BJ (cell line): Measurements from ENCODE around the gene TSHZ2. TPM values are rescaled to one million over a fixed set of nuclear protein-coding genes. Genes with fewer than 3 reads are reported as not detected.

Source experiments
- CTCF ChIA-PET: fragments of 350-600 bp; formaldehyde crosslinking; extraction: SDS; loops from one replicate; lab custom pipeline; 2021; ENCODE audit warnings: antibody characterized with exemption, inconsistent platforms; lab: Yijun Ruan, JAX
- POLR2A ChIA-PET: fragments of 300-600 bp; sonication (Branson Sonifier 250); formaldehyde crosslinking; extraction: SDS; loops from one replicate; lab custom pipeline; 2021; ENCODE audit warnings: antibody characterized with exemption; lab: Charles Lee
- DNase-seq: peaks from one replicate; pipeline ENCODE4 v3.0.0-alpha.2; 2011; ENCODE audit warnings: low read depth
- H3K27me3 ChIP-seq: 2 replicates; pipeline ENCODE4 v1.6.0; 2011; ENCODE audit warnings: low read length; ENCODE audit not compliant: control insufficient read depth, insufficient read depth
- H3K36me3 ChIP-seq: 2 replicates; pipeline ENCODE4 v1.5.1; 2011; ENCODE audit warnings: low read length; ENCODE audit not compliant: control insufficient read depth, insufficient read depth
- H3K4me3 ChIP-seq: 2 replicates; pipeline ENCODE4 v1.5.1; 2011; ENCODE audit warnings: low read depth, mild to moderate bottlenecking, control low read depth, low read length
- CTCF ChIP-seq: IDR thresholded peaks from 2 replicates; pipeline ENCODE4 v1.5.1; 2011; ENCODE audit warnings: low read depth, mild to moderate bottlenecking, control low read depth, inconsistent platforms, low read length, moderate library complexity; ENCODE audit not compliant: insufficient read depth
- polyA plus RNA-seq: library from polyadenylated mRNA; depleted of rRNA; stranded (reverse); fragments of >200 nt; gene quantifications from 2 replicates; pipeline ENCODE4 v1.2.3, GENCODE V29; 2011

The TSHZ2 gene
- polyA plus RNA-seq, 1 experiment = not detected

GRCh38 chr20:53491462-53491861, 519.3 kb downstream of the TSHZ2 start:
- no peak for TF ChIP-seq CTCF
- DNase-seq = no peak
- Histone ChIP-seq H3K36me3 (no peaks in the 10 kb centered on the region), H3K4me3 (no peak overlapping the region), H3K27me3 (no peaks in the 10 kb centered on the region)
- ChIA-PET POLR2A (no interaction called here), CTCF (no interaction called here)

GRCh38 chr20:53492212-53492611, 520.1 kb downstream of the TSHZ2 start:
- Histone ChIP-seq H3K27me3 (no peaks in the 10 kb centered on the region), H3K4me3 (no peak overlapping the region), H3K36me3 (no peaks in the 10 kb centered on the region)
- ChIA-PET POLR2A (no interaction called here), CTCF (interaction anchor here (0.9 kb wide), 1 partner anchor 1217 kb away, joined by 3 read pairs; no protein-coding TSS in a partner anchor)
- DNase-seq = no peak
- no peak for TF ChIP-seq CTCF

- no peaks in the 10 kb centered on the region for H3K36me3 ChIP-seq
- ChIA-PET CTCF (interaction anchor here (0.7 kb wide), 1 partner anchor 58 kb away, joined by 3 read pairs; no protein-coding TSS in a partner anchor), POLR2A (no interaction called here)
- no peaks in the 10 kb centered on the region for H3K27me3 ChIP-seq
- DNase-seq = peak; percentile 4
- TF ChIP-seq CTCF = no peak
- no peak overlapping the region for H3K4me3 ChIP-seq
Observed at GRCh38 chr20:53493311-53493857, 521.2 kb downstream of the TSHZ2 start.

- no peak for TF ChIP-seq CTCF
- ChIA-PET CTCF (no interaction called here), POLR2A (no interaction called here)
- H3K4me3 ChIP-seq = no peak overlapping the region
- DNase-seq = no peak
- H3K27me3 ChIP-seq = no peaks in the 10 kb centered on the region
- no peaks in the 10 kb centered on the region for H3K36me3 ChIP-seq
Observed at GRCh38 chr20:53494753-53495152, 522.6 kb downstream of the TSHZ2 start.

- ChIA-PET POLR2A (no interaction called here), CTCF (no interaction called here)
- no peaks in the 10 kb centered on the region for H3K27me3 ChIP-seq
- no peak for DNase-seq
- TF ChIP-seq CTCF = no peak
- no peak overlapping the region for H3K4me3 ChIP-seq
- no peaks in the 10 kb centered on the region for H3K36me3 ChIP-seq
Observed at GRCh38 chr20:53495398-53496092, 523.4 kb downstream of the TSHZ2 start.
